AG09309 (cell line): Measurements from ENCODE around the gene ATG4D.

ENCODE experiments used
- DNase-seq: peaks from one replicate; pipeline ENCODE4 v3.0.0-alpha.2; 2010; ENCODE audit warnings: low read depth
- H3K4me3 ChIP-seq: 2 replicates; pipeline ENCODE4 v1.5.1; 2011; ENCODE audit warnings: mild to moderate bottlenecking, low read depth, low read length, moderate library complexity; ENCODE audit not compliant: control insufficient read depth
- CTCF ChIP-seq: IDR thresholded peaks from 2 replicates; pipeline ENCODE4 v1.5.1; 2011; ENCODE audit warnings: mild to moderate bottlenecking, low read depth, low read length, inconsistent platforms; ENCODE audit not compliant: insufficient read depth, control insufficient read depth; ENCODE audit errors: missing control alignments

Gene ATG4D

GRCh38 chr19:10552510-10553053 lies 8.9 kb downstream of the ATG4D start:
- DNase-seq = no peak
- H3K4me3 ChIP-seq = no peak overlapping the region
- TF ChIP-seq CTCF = no peak

- no peak for TF ChIP-seq CTCF
- H3K4me3 ChIP-seq = no peak overlapping the region
- DNase-seq = no peak
Observed at GRCh38 chr19:10553087-10553667, 9.5 kb downstream of the ATG4D start.

- no peak for DNase-seq
Observed at GRCh38 chr19:10553943-10554381, 10.3 kb downstream of the ATG4D start.

GRCh38 chr19:10554760-10555609 lies 11.3 kb downstream of the ATG4D start:
- no peak for TF ChIP-seq CTCF
- no peak for DNase-seq
- no peak overlapping the region for H3K4me3 ChIP-seq

More at GRCh38 chr19:10553943-10554381, 10.3 kb downstream of the ATG4D start:
- TF ChIP-seq CTCF = no peak
- H3K4me3 ChIP-seq = no peak overlapping the region

GRCh38 chr19:10555610-10555973 lies 11.9 kb downstream of the ATG4D start:
- TF ChIP-seq CTCF = no peak
- no peak for DNase-seq
- H3K4me3 ChIP-seq = no peak overlapping the region

GRCh38 chr19:10557603-10558197 lies 14.0 kb downstream of the ATG4D start:
- no peak for DNase-seq
- H3K4me3 ChIP-seq = no peak overlapping the region
- TF ChIP-seq CTCF = no peak
